ENCODE data around the gene ARHGAP8. TPM values are rescaled to one million over a fixed set of nuclear protein-coding genes. Genes with fewer than 3 reads are reported as not detected.
A peak's percentile ranks its signal among the peaks of the same experiment; 100 is the strongest.

Gene ARHGAP8
- total RNA-seq, 3 donors from 2014 or later (not counting 1 experiment from before 2014, with no cell fraction given): 23.6 to 32.6 (median 26.5) TPM

- Mint-ChIP-seq H3K4me1 (no peaks in the 10 kb centered on the region), H3K9me3 (no peaks in the 10 kb centered on the region), H3K36me3 (no peaks in the 10 kb centered on the region), H3K27ac (no peak overlapping the region), H3K4me3 (no peak overlapping the region), H3K27me3 (ENCODE audit: low read depth in 2 of 2) (no peaks in the 10 kb centered on the region)
- WGBS (ENCODE audit: insufficient coverage): 88% methylated on average over 16 of the region's 17 CpGs
- intact Hi-C loops (cut with micrococcal nuclease): no loop called here
- Histone ChIP-seq H3K4me1 (ENCODE audit: control insufficient read depth, insufficient read depth, low read length) (no peaks in the 10 kb centered on the region), H3K27ac (ENCODE audit: low read length) (no peak overlapping the region), H3K36me3 (ENCODE audit: control insufficient read depth, insufficient read depth, low read length) (no peaks in the 10 kb centered on the region), H3K4me3 (ENCODE audit: low read length) (no peak overlapping the region), H3K27me3 (ENCODE audit: control insufficient read depth, insufficient read depth, low read length) (no peaks in the 10 kb centered on the region), H3K9me3 (ENCODE audit: control insufficient read depth, insufficient read depth, low read length) (no peaks in the 10 kb centered on the region)
- ATAC-seq (no peak), DNase-seq (no peak)
- TF ChIP-seq, protein P1, sequence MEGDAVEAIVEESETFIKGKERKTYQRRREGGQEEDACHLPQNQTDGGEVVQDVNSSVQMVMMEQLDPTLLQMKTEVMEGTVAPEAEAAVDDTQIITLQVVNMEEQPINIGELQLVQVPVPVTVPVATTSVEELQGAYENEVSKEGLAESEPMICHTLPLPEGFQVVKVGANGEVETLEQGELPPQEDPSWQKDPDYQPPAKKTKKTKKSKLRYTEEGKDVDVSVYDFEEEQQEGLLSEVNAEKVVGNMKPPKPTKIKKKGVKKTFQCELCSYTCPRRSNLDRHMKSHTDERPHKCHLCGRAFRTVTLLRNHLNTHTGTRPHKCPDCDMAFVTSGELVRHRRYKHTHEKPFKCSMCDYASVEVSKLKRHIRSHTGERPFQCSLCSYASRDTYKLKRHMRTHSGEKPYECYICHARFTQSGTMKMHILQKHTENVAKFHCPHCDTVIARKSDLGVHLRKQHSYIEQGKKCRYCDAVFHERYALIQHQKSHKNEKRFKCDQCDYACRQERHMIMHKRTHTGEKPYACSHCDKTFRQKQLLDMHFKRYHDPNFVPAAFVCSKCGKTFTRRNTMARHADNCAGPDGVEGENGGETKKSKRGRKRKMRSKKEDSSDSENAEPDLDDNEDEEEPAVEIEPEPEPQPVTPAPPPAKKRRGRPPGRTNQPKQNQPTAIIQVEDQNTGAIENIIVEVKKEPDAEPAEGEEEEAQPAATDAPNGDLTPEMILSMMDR (IDR thresholded peaks at IDR 0.05): no peak
These were observed 28.6 kb downstream of the ARHGAP8 start for GRCh38 chr22:44780876-44781449.

GRCh38 chr22:44782363-44782963, 30.1 kb downstream of the ARHGAP8 start:
- DNase-seq: no peak
- ATAC-seq: no peak
- TF ChIP-seq, protein P1 (IDR thresholded peaks at IDR 0.05): no peak
- no peaks in the 10 kb centered on the region for H3K4me1 Mint-ChIP-seq
- WGBS (ENCODE audit: insufficient coverage): 86% methylated on average over 17 of the region's 17 CpGs
- no peaks in the 10 kb centered on the region for H3K9me3 Mint-ChIP-seq
- Histone ChIP-seq H3K36me3 (ENCODE audit: control insufficient read depth, insufficient read depth, low read length) (no peaks in the 10 kb centered on the region), H3K4me3 (ENCODE audit: low read length) (no peak overlapping the region), H3K9me3 (ENCODE audit: control insufficient read depth, insufficient read depth, low read length) (no peaks in the 10 kb centered on the region), H3K4me1 (ENCODE audit: control insufficient read depth, insufficient read depth, low read length) (no peaks in the 10 kb centered on the region), H3K27me3 (ENCODE audit: control insufficient read depth, insufficient read depth, low read length) (no peaks in the 10 kb centered on the region), H3K27ac (ENCODE audit: low read length) (no peak overlapping the region)
- H3K27me3 Mint-ChIP-seq (ENCODE audit: low read depth in 2 of 2): no peaks in the 10 kb centered on the region
- H3K27ac Mint-ChIP-seq: no peak overlapping the region
- H3K4me3 Mint-ChIP-seq: no peak overlapping the region
- intact Hi-C loops (cut with micrococcal nuclease): no loop called here
- no peaks in the 10 kb centered on the region for H3K36me3 Mint-ChIP-seq

DNA sequence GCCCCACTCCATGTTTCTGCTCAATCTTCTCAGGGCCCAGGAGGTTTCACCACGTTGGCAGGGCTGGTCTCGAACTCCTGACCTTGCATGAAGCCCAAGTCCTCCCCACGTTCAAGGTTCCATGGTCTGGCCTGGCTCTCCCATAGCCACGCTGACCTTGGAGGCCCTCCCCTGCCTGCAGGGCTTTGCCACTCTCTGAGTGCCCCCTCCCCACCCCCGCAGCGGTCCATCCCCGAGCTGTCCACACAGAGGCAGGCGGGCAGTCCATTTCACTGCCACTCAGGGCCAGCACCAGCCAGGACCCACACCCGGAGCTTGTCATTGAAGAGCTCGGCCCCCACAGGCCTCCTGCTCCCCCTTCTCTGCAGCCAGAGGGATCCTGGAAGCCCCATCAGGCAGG, 30.7 kb downstream of the ARHGAP8 start:
- WGBS (ENCODE audit: insufficient coverage): 71% methylated on average over 10 of the region's 10 CpGs
- Mint-ChIP-seq H3K9me3 (no peaks in the 10 kb centered on the region), H3K27ac (no peak overlapping the region), H3K4me1 (no peaks in the 10 kb centered on the region), H3K4me3 (no peak overlapping the region), H3K36me3 (no peaks in the 10 kb centered on the region), H3K27me3 (ENCODE audit: low read depth in 2 of 2) (no peaks in the 10 kb centered on the region)
- no peak overlapping the region for H3K4me3 ChIP-seq (ENCODE audit: low read length)
- intact Hi-C loops (cut with micrococcal nuclease): no loop called here
- no peaks in the 10 kb centered on the region for H3K36me3 ChIP-seq (ENCODE audit: control insufficient read depth, insufficient read depth, low read length)
- no peak overlapping the region for H3K27ac ChIP-seq (ENCODE audit: low read length)
- H3K27me3 ChIP-seq (ENCODE audit: control insufficient read depth, insufficient read depth, low read length): no peaks in the 10 kb centered on the region
- H3K4me1 ChIP-seq (ENCODE audit: control insufficient read depth, insufficient read depth, low read length): no peaks in the 10 kb centered on the region
- TF ChIP-seq, protein P1 (IDR thresholded peaks at IDR 0.05): no peak
- peak in 1 of 3 donors; percentile 8 for ATAC-seq
- H3K9me3 ChIP-seq (ENCODE audit: control insufficient read depth, insufficient read depth, low read length): no peaks in the 10 kb centered on the region
- DNase-seq: no peak

- intact Hi-C loops (cut with micrococcal nuclease): no loop called here
- H3K27me3 Mint-ChIP-seq (ENCODE audit: low read depth in 2 of 2): no peaks in the 10 kb centered on the region
- H3K27ac Mint-ChIP-seq: no peak overlapping the region
These were observed 31.2 kb downstream of the ARHGAP8 start for GRCh38 chr22:44783581-44783980.

More at GRCh38 chr22:44783581-44783980, 31.2 kb downstream of the ARHGAP8 start:
- Histone ChIP-seq H3K36me3 (ENCODE audit: control insufficient read depth, insufficient read depth, low read length) (no peaks in the 10 kb centered on the region), H3K27ac (ENCODE audit: low read length) (no peak overlapping the region), H3K4me3 (ENCODE audit: low read length) (no peak overlapping the region), H3K4me1 (ENCODE audit: control insufficient read depth, insufficient read depth, low read length) (no peaks in the 10 kb centered on the region), H3K27me3 (ENCODE audit: control insufficient read depth, insufficient read depth, low read length) (no peaks in the 10 kb centered on the region), H3K9me3 (ENCODE audit: control insufficient read depth, insufficient read depth, low read length) (no peaks in the 10 kb centered on the region)
- Mint-ChIP-seq H3K9me3 (no peaks in the 10 kb centered on the region), H3K36me3 (no peaks in the 10 kb centered on the region), H3K4me3 (no peak overlapping the region), H3K4me1 (no peaks in the 10 kb centered on the region)
- TF ChIP-seq, protein P1 (IDR thresholded peaks at IDR 0.05): no peak
- WGBS (ENCODE audit: insufficient coverage): 45% methylated on average over 14 of the region's 14 CpGs
- DNase-seq: no peak
- no peak for ATAC-seq

Data from natural killer cell (primary cell).